Mesenteric fat pad (tissue), 1 donor: Measurements from ENCODE around the gene PIKFYVE. TPM values are rescaled to one million over a fixed set of nuclear protein-coding genes. Genes with fewer than 3 reads are reported as not detected.

ENCODE experiments used
- DNase-seq: peaks from one replicate; pipeline ENCODE4 v3.0.0-alpha.2; 2020; ENCODE audit warnings: low spot score
- total RNA-seq: library from RNA; stranded (reverse); fragmentation: NEBNext Ultra II Directional; extraction: Animal tissue kit (Norgen Biotek cat#: 25700); gene quantifications from one replicate; pipeline ENCODE4 v1.2.1, GENCODE V29; 2021
- donor health status: DM: yes; HTN: yes; CAD: no.

PIKFYVE gene
- total RNA-seq, 1 donor from 2014 or later: 29.6 TPM

DNA sequence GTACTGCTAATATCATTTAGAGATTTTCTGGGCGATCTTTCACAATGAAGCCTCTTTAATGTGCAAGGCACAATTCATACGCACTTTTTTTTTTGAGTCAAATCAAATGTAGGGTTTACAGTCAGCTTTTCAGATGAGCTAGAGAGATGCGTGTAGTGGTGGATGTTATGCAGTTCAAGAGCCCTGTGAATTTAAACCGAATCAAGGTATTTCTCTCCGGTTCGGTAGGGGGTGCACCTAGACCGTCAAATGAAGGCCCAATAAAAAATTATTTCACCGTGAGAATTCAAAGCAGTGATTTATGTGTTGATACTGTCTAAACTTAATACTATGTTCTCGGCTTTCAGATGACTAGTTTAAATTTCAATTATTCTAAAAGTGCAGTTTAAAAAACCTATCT is 141.6 kb downstream of the PIKFYVE start:
- no peak for DNase-seq

Other genes with a start within 250 kb of the PIKFYVE start
- gene PLEKHM3, start 240.7 kb upstream of the PIKFYVE start, total RNA-seq: 15.6 TPM
- gene CRYGD, start 141.7 kb upstream of the PIKFYVE start, total RNA-seq: not detected
- gene CRYGC, start 136.4 kb upstream of the PIKFYVE start, total RNA-seq: not detected
- not detected for gene CRYGB, start 120.1 kb upstream of the PIKFYVE start, total RNA-seq
- not detected for gene CRYGA, start 102.7 kb upstream of the PIKFYVE start, total RNA-seq
- gene C2orf80, start 76.2 kb upstream of the PIKFYVE start, total RNA-seq: not detected
- gene IDH1, start 11.2 kb upstream of the PIKFYVE start, total RNA-seq: 126 TPM
- not detected for gene PTH2R, start 140.5 kb downstream of the PIKFYVE start, total RNA-seq